Lower leg skin (tissue), 3 donors: ENCODE measurements around the gene RNF149.

Experiments used
- CTCF ChIP-seq, 3 donors: fragments of 450-650 bp; IDR thresholded peaks; one replicate each; pipeline ENCODE4 v1.5.1; 2016; ENCODE audit warnings: antibody characterized with exemption in 3 of 3, mild to moderate bottlenecking in 3 of 3, moderate library complexity in 2 of 3
- POLR2A ChIP-seq, 2 donors: fragments of 450-650 bp; IDR thresholded peaks; one replicate each; pipeline ENCODE4 v1.6.1; 2016 to 2017; ENCODE audit warnings: antibody characterized with exemption in 2 of 2, mild to moderate bottlenecking in 1 of 2, moderate library complexity in 1 of 2

- no peak for TF ChIP-seq CTCF (IDR thresholded peaks at IDR 0.05)
- TF ChIP-seq POLR2A (IDR thresholded peaks at IDR 0.05), result no peak
These were observed 55.3 kb downstream of the RNF149 start for GRCh38 chr2:101253013-101253702.
